ENCODE data around the gene NAV2.

NAV2 gene

DNA sequence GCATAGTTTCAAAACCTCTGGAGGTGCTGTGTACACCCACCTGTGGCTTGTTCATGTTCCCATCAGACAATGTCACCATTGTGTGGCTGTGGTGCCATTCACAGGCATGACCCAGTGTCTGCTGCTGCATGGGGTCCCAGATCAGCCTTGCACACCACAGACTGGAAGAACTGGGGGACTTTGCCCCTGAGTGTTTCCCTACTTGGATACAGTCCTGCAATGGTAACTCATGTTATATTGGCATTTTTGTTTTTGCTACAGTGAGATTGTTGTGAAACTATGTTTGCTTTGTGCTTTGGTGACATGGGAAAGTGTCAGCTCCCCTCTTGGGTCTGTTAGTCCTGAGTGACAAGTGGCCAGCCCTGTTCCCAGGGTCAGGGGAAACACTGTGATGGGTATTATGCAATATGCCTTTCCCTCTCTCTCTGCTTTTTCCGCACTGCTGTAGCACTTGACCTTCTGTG is 108.8 kb downstream of the NAV2 start:
- TF ChIP-seq, protein P1, sequence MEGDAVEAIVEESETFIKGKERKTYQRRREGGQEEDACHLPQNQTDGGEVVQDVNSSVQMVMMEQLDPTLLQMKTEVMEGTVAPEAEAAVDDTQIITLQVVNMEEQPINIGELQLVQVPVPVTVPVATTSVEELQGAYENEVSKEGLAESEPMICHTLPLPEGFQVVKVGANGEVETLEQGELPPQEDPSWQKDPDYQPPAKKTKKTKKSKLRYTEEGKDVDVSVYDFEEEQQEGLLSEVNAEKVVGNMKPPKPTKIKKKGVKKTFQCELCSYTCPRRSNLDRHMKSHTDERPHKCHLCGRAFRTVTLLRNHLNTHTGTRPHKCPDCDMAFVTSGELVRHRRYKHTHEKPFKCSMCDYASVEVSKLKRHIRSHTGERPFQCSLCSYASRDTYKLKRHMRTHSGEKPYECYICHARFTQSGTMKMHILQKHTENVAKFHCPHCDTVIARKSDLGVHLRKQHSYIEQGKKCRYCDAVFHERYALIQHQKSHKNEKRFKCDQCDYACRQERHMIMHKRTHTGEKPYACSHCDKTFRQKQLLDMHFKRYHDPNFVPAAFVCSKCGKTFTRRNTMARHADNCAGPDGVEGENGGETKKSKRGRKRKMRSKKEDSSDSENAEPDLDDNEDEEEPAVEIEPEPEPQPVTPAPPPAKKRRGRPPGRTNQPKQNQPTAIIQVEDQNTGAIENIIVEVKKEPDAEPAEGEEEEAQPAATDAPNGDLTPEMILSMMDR (IDR thresholded peaks at IDR 0.05; ENCODE audit: extremely low read depth, insufficient read depth, missing control alignments): no peak
- DNase-seq (ENCODE audit: low spot score): no peak
- in situ Hi-C loops (cut with MboI; ENCODE audit: low pct_unique_long_range_greater_than_20kb, low sequenced_read_pairs, unreplicated experiment): no loop called here

DNA sequence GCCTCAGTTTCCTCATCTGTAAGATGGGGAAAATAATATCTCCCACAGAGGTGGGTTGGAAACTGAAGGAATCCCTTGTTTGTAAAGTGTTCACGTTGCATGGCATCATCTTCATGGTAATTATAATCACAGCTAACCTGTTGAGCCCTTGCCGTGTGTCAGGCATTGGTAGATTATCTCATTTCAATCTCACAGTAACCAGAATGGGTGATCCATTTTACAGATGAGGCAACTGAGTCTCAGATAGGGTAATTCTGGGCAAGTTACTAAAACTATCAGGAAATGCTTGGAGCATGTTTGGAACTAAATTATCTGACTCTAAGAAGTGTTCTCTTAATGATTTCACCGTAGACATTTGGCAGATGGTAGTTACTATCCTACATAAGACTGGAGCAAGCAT is 109.4 kb downstream of the NAV2 start:
- in situ Hi-C loops (cut with MboI; ENCODE audit: low pct_unique_long_range_greater_than_20kb, low sequenced_read_pairs, unreplicated experiment): no loop called here
- TF ChIP-seq, protein P1 (IDR thresholded peaks at IDR 0.05; ENCODE audit: extremely low read depth, insufficient read depth, missing control alignments): no peak
- DNase-seq (ENCODE audit: low spot score): no peak

DNA sequence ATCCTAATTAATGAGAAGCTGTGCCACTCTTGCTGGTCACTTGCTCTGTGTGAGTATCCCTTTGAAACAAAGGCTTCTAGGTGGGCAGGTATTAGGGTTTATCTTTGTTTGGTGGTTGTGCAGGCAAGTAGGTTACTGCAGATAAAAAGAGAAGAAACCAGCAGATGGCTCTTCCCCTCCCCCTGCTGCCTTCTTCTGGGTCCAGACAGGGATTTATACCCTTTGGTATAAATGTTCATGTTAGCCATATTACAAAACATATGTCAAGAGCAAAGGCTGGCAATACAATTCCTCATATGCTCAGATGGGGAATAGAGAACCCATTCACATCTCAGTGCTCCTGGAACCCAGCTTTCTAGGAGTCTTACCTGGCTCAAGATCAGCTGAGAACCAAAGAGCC is 109.9 kb downstream of the NAV2 start:
- no peak for DNase-seq (ENCODE audit: low spot score)
- in situ Hi-C loops (cut with MboI; ENCODE audit: low pct_unique_long_range_greater_than_20kb, low sequenced_read_pairs, unreplicated experiment): no loop called here
- TF ChIP-seq, protein P1 (IDR thresholded peaks at IDR 0.05; ENCODE audit: extremely low read depth, insufficient read depth, missing control alignments): no peak

DNA sequence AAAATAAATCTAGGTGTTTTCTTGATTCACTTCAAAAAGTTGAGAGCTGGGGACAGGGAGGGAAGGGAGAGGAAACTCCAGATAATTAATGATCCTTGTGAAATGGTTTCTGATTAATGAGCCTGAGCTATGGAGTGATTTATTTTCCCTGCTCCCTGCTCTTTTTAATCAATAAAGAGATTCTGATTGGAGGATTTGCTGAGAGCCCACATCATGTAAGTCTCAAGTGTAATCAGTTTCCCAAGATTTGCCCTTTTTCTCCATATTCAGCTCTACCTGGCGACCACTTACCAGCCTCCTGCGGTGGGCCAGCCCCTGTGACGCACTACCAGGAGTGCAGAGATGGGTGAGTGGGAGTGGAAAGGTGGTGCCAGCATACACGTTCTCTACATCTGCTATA is 114.0 kb downstream of the NAV2 start:
- in situ Hi-C loops (cut with MboI; ENCODE audit: low pct_unique_long_range_greater_than_20kb, low sequenced_read_pairs, unreplicated experiment): no loop called here
- TF ChIP-seq, protein P1 (IDR thresholded peaks at IDR 0.05; ENCODE audit: extremely low read depth, insufficient read depth, missing control alignments): no peak

DNA sequence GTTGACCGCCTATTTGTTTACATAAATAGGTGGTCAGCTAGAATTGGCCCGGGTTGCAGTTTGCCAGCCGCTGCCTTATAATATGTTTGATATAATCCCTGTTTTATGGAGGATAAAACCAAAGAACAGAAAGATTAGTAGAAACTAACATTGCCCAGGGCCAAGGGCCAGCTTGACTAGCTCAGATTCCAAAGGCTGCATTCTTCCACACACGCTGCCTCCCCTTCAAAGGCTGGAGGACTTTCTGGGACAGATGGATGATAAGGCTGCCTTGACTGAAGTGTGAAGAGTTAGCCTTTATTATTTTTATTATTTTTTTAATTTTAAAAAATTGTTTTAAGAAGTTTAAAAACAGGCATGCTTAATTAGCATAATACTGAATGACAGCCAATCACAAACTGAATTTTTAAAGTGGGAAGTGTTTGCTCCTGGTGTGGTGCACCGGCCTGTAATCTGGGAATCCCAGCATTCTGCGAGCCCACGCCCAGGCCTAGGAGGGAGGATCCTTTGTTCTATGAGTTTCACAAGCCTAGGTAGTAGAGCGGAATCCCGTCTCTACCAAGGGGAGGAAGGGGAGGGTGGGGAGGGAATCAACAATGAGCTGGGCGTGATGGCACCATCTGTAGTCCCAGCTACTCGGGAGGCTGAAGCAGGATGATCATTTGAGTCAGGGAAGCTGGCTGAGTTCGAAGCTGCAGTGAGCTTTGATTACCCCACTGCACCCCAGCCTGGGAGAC is 114.9 kb downstream of the NAV2 start:
- TF ChIP-seq, protein P1 (IDR thresholded peaks at IDR 0.05; ENCODE audit: extremely low read depth, insufficient read depth, missing control alignments): no peak
- no peak for DNase-seq (ENCODE audit: low spot score)
- in situ Hi-C loops (cut with MboI; ENCODE audit: low pct_unique_long_range_greater_than_20kb, low sequenced_read_pairs, unreplicated experiment): no loop called here

More for the DNA sequence above, 114.0 kb downstream of the NAV2 start:
- no peak for DNase-seq (ENCODE audit: low spot score)

DNA sequence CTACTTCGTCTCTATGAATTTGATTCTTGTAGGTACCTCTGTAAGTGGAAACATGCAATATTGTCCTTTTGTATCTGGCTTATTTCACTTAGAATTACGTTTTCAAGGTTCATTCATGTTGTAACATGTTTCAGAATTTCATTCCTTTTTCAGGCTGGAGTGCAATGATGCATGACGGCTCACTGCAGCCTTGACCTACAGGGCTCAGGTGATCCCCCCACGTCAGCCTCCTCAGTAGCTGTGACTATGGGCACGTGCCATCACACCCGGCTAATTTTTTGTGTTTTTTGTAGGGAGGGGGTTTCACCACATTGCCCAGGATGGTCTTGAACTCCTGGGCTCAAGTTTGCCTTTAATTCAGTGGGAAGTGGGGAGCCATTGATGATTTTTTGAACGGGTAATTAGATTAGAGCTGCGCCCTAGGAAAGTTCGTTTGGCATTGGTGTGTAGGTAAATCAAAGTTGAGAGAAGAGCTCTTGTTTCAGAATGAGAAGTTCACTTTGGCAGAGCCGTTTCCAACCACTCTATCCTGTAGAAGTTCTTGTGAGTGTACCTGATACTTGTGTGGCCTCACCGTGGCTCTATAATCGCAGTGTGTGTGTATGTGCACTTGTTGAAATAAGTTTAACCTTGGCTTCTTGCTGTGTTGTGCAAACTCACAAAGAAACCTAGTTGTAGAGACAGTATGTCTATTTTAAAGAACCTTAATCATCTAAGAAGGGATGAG is 115.9 kb downstream of the NAV2 start:
- no peak for DNase-seq (ENCODE audit: low spot score)
- TF ChIP-seq, protein P1 (IDR thresholded peaks at IDR 0.05; ENCODE audit: extremely low read depth, insufficient read depth, missing control alignments): no peak
- in situ Hi-C loops (cut with MboI; ENCODE audit: low pct_unique_long_range_greater_than_20kb, low sequenced_read_pairs, unreplicated experiment): no loop called here

All from GM13977 (cell line).